Thoracic aorta (tissue), 2 donors: Measurements from ENCODE around the gene YIPF2. TPM values are rescaled to one million over a fixed set of nuclear protein-coding genes. Genes with fewer than 3 reads are reported as not detected.

ENCODE experiments used
- ATAC-seq: fragments of 150-250 bp; one replicate; pipeline ENCODE4 v1.8.0; 2017; ENCODE audit warnings: low read depth; ENCODE audit not compliant: insufficient number of reproducible peaks, low FRiP score
- DNase-seq: peaks from one replicate; pipeline ENCODE4 v3.0.0-alpha.2; 2020; ENCODE audit warnings: low spot score
- H3K27ac ChIP-seq, 2 donors: fragments of 200-600 bp; sonication (generic); 1 replicate in 1 of 2; 2 replicates in 1 of 2; pipeline ENCODE4 v1.5.1; 2016; ENCODE audit warnings: mild to moderate bottlenecking in 2 of 2, moderate library complexity in 2 of 2
- H3K27me3 ChIP-seq: fragments of 200-600 bp; sonication (generic); replicated peaks from 2 replicates; pipeline ENCODE4 v1.6.0; 2016; ENCODE audit warnings: mild to moderate bottlenecking; ENCODE audit not compliant: insufficient read depth
- H3K36me3 ChIP-seq: fragments of 200-600 bp; sonication (generic); one replicate; pipeline ENCODE4 v1.5.1; 2016
- H3K4me1 ChIP-seq, 2 donors: fragments of 200-600 bp; sonication (generic); 1 replicate in 1 of 2; 2 replicates in 1 of 2; pipeline versions ENCODE4 v1.5.1 to v1.6.0; 2016; ENCODE audit warnings: low read depth in 2 of 2, mild to moderate bottlenecking in 1 of 2; ENCODE audit not compliant: control insufficient read depth in 1 of 2
- H3K4me3 ChIP-seq: fragments of 200-600 bp; sonication (generic); 2 replicates; pipeline ENCODE4 v1.5.1; 2016; ENCODE audit warnings: mild to moderate bottlenecking
- H3K9me3 ChIP-seq: fragments of 200-600 bp; sonication (generic); 2 replicates; pipeline ENCODE4 v1.5.1; 2016
- total RNA-seq, 2 donors: library from RNA; depleted of rRNA; stranded (reverse); fragments of >200 nt; gene quantifications; one replicate each; pipeline versions ENCODE4 v1.1.0 to v1.2.3, GENCODE V29; 2016
- TF ChIP-seq, protein P1 (sequence below): fragments of 200-600 bp; sonication (generic); IDR thresholded peaks from one replicate; pipeline ENCODE4 v1.5.1; 2019; ENCODE audit warnings: antibody characterized with exemption

Gene YIPF2
- total RNA-seq, 2 donors from 2014 or later: 51.2 to 79.6 TPM

DNA sequence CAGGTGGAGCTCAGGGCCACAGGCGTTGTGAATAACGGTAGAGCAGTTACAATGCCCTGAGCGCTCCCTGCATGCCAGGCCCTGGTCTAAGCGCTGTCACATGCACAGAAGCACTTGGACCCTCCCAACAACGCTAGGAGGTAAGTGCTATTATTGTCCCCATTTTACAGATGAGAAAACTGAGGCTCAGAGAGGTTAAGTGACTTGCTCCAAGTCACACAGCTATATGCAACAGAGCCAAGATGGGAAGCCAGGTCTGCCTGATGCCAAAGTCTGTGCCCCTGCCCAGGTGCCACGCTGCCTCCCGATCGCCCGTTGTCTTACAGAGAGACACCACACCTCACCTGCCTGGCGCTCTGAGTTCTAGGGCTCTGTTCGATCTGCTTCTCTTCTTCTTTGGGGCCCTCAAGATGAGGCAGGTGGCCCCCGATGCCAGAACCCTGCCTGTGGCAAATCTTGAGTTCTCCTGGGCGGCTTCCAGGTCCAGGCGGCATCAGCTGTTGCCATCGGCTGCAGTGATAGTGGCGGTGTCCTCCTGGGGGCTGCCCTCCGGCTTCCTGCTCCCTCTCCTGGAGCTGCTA, 20.0 kb downstream of the YIPF2 start:
- no peak overlapping the region for H3K4me3 ChIP-seq
- H3K27me3 ChIP-seq: no peaks in the 10 kb centered on the region
- H3K4me1 ChIP-seq: no peaks in the 10 kb centered on the region
- DNase-seq (no peak), ATAC-seq (no peak)
- H3K9me3 ChIP-seq: no peaks in the 10 kb centered on the region
- TF ChIP-seq, protein P1, sequence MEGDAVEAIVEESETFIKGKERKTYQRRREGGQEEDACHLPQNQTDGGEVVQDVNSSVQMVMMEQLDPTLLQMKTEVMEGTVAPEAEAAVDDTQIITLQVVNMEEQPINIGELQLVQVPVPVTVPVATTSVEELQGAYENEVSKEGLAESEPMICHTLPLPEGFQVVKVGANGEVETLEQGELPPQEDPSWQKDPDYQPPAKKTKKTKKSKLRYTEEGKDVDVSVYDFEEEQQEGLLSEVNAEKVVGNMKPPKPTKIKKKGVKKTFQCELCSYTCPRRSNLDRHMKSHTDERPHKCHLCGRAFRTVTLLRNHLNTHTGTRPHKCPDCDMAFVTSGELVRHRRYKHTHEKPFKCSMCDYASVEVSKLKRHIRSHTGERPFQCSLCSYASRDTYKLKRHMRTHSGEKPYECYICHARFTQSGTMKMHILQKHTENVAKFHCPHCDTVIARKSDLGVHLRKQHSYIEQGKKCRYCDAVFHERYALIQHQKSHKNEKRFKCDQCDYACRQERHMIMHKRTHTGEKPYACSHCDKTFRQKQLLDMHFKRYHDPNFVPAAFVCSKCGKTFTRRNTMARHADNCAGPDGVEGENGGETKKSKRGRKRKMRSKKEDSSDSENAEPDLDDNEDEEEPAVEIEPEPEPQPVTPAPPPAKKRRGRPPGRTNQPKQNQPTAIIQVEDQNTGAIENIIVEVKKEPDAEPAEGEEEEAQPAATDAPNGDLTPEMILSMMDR: no peak
- H3K36me3 ChIP-seq: peaks cover 46% of the 10 kb centered on the region
- no peak overlapping the region for H3K27ac ChIP-seq

DNA sequence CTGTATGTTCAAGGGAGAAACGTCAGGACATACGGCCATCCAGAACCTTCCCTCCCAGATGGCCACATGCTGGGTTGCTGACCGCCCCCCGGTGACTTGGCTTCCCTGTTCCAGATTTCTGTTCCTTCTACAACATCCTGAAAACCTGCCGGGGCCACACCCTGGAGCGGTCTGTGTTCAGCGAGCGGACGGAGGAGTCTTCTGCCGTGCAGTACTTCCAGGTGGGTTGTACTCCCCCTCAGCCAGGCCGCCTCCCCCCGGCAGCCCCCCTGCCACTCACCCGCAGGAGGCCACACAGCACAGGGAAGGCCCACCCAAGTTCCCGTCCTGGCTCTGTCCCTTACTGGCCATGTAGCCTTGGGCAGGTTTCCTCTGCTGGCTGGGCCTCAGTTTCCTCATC, 20.5 kb downstream of the YIPF2 start:
- ATAC-seq (no peak), DNase-seq (no peak)
- Histone ChIP-seq H3K9me3 (no peaks in the 10 kb centered on the region), H3K27me3 (no peaks in the 10 kb centered on the region), H3K36me3 (peaks cover 40% of the 10 kb centered on the region), H3K4me3 (no peak overlapping the region), H3K27ac (no peak overlapping the region), H3K4me1 (no peaks in the 10 kb centered on the region)
- TF ChIP-seq, protein P1: no peak

DNA sequence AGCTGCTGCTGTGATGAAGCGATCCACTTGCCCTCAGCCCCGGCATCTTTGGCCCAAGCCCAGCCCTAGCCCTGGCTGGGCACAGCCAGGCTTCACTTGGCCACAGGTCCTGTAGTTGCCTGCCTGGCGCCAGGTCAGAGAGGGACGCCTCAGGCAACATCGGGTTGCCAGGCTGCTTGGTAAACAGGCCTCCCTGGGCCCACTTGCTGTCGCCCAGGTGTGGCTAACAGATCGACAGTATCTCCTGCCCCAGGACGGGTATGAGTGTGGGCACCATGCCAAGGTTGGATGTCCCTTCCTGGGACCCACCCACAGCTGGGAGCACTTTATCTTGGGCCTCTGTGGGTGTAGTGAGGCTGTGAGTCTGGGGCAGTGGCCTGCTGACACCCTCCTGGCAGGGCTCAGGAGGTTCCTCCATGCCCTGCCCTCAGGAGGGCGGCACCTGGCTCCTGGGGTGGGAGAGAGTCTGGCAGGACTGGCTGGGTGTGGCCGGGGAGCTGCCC, 29.2 kb downstream of the YIPF2 start:
- ATAC-seq: no peak
- no peaks in the 10 kb centered on the region for H3K9me3 ChIP-seq
- TF ChIP-seq, protein P1: no peak
- H3K27ac ChIP-seq: no peak overlapping the region
- H3K36me3 ChIP-seq: no peaks in the 10 kb centered on the region
- H3K4me1 ChIP-seq: peaks cover 13 to 28% of the 10 kb centered on the region in 2 donors
- H3K27me3 ChIP-seq: no peaks in the 10 kb centered on the region
- no peak overlapping the region for H3K4me3 ChIP-seq
- DNase-seq: no peak

DNA sequence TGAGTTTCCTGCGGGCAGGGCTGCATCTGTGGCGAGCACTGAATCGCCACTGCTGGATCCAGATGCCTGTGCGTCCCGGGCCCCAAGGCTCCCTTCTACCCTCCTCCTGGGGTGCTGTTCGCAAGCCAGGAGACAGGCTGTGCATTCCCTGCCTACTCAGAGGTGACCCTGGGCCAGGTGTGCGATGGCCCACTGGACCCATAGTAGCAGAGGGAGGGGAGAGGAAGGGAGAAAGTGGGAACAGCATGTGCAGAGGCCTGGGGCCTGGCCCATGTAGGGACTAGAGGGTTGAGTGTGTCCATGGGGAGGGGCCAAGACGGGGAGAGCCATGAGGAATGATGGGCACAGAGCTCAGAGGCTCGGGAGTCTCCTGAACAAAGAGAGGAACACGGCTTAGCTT, 29.8 kb downstream of the YIPF2 start:
- Histone ChIP-seq H3K4me3 (no peak overlapping the region), H3K27me3 (no peaks in the 10 kb centered on the region), H3K27ac (no peak overlapping the region), H3K36me3 (no peaks in the 10 kb centered on the region), H3K4me1 (peaks cover 13 to 34% of the 10 kb centered on the region in 2 donors), H3K9me3 (no peaks in the 10 kb centered on the region)
- TF ChIP-seq, protein P1: no peak
- DNase-seq (no peak), ATAC-seq (no peak)

DNA sequence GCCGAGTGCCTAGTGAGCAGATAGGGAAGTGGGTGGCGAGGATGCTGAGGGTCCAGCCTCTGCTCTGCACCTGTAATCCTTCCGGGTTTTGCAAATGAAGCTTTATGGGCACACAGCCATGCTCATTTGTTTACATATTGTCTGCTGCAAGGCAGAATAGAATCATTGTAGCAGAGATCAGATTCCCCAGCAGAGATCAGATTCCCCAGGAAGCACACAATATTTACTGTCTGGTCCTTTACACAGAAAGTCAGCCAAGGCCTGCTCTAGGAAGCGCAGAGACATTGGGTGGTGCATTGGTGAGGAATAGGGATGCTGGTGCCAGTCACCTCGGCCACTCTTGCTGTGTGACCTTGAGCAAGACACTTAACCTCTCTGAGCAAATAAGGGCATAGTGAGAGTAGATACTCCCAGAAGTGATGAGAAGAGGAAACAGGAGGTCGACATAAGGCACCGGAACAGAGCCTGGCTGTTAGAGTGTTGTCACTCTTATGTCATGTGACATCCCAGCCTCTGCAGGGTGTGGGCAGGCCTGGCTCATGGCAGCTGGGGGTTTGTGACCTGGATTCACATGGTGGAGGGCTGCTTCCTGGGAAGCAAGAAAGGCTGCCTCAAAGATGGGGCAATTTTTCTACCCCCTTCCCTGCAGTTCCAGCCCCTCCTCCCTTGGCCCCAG, 31.4 kb downstream of the YIPF2 start:
- TF ChIP-seq, protein P1: no peak
- DNase-seq: no peak
- Histone ChIP-seq H3K4me3 (no peak overlapping the region), H3K4me1 (peaks cover 12 to 34% of the 10 kb centered on the region in 2 donors), H3K27ac (no peak overlapping the region), H3K27me3 (no peaks in the 10 kb centered on the region), H3K36me3 (no peaks in the 10 kb centered on the region), H3K9me3 (no peaks in the 10 kb centered on the region)
- no peak for ATAC-seq
